Kidney epithelial cell (primary cell): ENCODE measurements around the gene POLR2B. TPM values are rescaled to one million over a fixed set of nuclear protein-coding genes. Genes with fewer than 3 reads are reported as not detected.
A peak's percentile ranks its signal among the peaks of the same experiment; 100 is the strongest.

ENCODE experiments used
- DNase-seq: peaks from one replicate; pipeline ENCODE4 v3.0.0-alpha.2; 2010; ENCODE audit warnings: low read depth
- H3K27me3 ChIP-seq: 2 replicates; pipeline ENCODE4 v1.6.0; 2011; ENCODE audit warnings: low read length; ENCODE audit not compliant: control insufficient read depth, insufficient read depth
- H3K36me3 ChIP-seq: 2 replicates; pipeline ENCODE4 v1.5.1; 2011; ENCODE audit warnings: low read length; ENCODE audit not compliant: control insufficient read depth, insufficient read depth
- H3K4me3 ChIP-seq: 2 replicates; pipeline ENCODE4 v1.5.1; 2011; ENCODE audit warnings: low read depth, mild to moderate bottlenecking, control low read depth, low read length
- CTCF ChIP-seq: IDR thresholded peaks from 2 replicates; pipeline ENCODE4 v1.5.1; 2011; ENCODE audit warnings: mild to moderate bottlenecking, moderate library complexity, low read length, control low read depth, inconsistent platforms; ENCODE audit not compliant: insufficient read depth, poor library complexity, severe bottlenecking
- total RNA-seq: library from RNA; depleted of rRNA; stranded (reverse); fragments of >200 nt; gene quantifications from 2 replicates; pipeline ENCODE4 v1.2.3, GENCODE V29; 2015

Gene POLR2B
- total RNA-seq, 1 donor from 2014 or later: 124 TPM

- TF ChIP-seq CTCF: no peak
- Histone ChIP-seq H3K27me3 (no peaks in the 10 kb centered on the region), H3K4me3 (no peak overlapping the region), H3K36me3 (peaks cover 2% of the 10 kb centered on the region)
- DNase-seq: peak; percentile 54
Observed at GRCh38 chr4:57020467-57021101, 41.9 kb downstream of the POLR2B start.

GRCh38 chr4:57023104-57023503 lies 44.4 kb downstream of the POLR2B start:
- DNase-seq: no peak
- Histone ChIP-seq H3K4me3 (no peak overlapping the region), H3K36me3 (peaks cover 2% of the 10 kb centered on the region), H3K27me3 (no peaks in the 10 kb centered on the region)
- TF ChIP-seq CTCF: no peak

- no peak for TF ChIP-seq CTCF
Observed at GRCh38 chr4:57034520-57034919, 55.8 kb downstream of the POLR2B start.

GRCh38 chr4:57037982-57038604 lies 59.4 kb downstream of the POLR2B start:
- TF ChIP-seq CTCF: peak; percentile 95
- Histone ChIP-seq H3K36me3 (peaks cover 3% of the 10 kb centered on the region), H3K27me3 (no peaks in the 10 kb centered on the region), H3K4me3 (no peak overlapping the region)
- DNase-seq: no peak

More at GRCh38 chr4:57034520-57034919, 55.8 kb downstream of the POLR2B start:
- Histone ChIP-seq H3K27me3 (no peaks in the 10 kb centered on the region), H3K36me3 (peaks cover 4% of the 10 kb centered on the region), H3K4me3 (no peak overlapping the region)
- DNase-seq: no peak

GRCh38 chr4:57039345-57039744 lies 60.6 kb downstream of the POLR2B start:
- peaks cover 3% of the 10 kb centered on the region for H3K36me3 ChIP-seq

More at GRCh38 chr4:57039345-57039744, 60.6 kb downstream of the POLR2B start:
- no peak for DNase-seq
- Histone ChIP-seq H3K4me3 (no peak overlapping the region), H3K27me3 (no peaks in the 10 kb centered on the region)
- TF ChIP-seq CTCF: no peak
